OCI-LY7 (cell line): ENCODE results near the gene TTI1. TPM values are rescaled to one million over a fixed set of nuclear protein-coding genes. Genes with fewer than 3 reads are reported as not detected.

ENCODE experiments used
- BruUV-seq: library from RNA; stranded (reverse); fragments of 400-500 nt; replicated peaks from 2 replicates; lab custom pipeline; 2021; lab: Mats Ljungman, UMichigan
- CTCF ChIA-PET: fragments of 300-600 bp; sonication (Branson Sonifier 250); formaldehyde crosslinking; loops from one replicate; lab custom pipeline; 2022; ENCODE audit warnings: antibody characterized with exemption; ENCODE audit not compliant: unreplicated experiment; lab: Charles Lee
- POLR2A ChIA-PET: fragments of 300-600 bp; sonication (Branson Sonifier 250); formaldehyde crosslinking; loops from one replicate; lab custom pipeline; 2022; ENCODE audit warnings: antibody characterized with exemption; lab: Charles Lee
- DNase-seq: peaks from one replicate; pipeline ENCODE4 v3.0.0-alpha.2; 2015; ENCODE audit warnings: low spot score
- H2AFZ ChIP-seq: fragments of 200-600 bp; sonication (generic), shearing (Covaris generic); 2 replicates; pipeline ENCODE4 v1.6.1; 2014; ENCODE audit warnings: mild to moderate bottlenecking, antibody characterized with exemption, low read length, moderate library complexity
- H3K27ac ChIP-seq: fragments of 200-600 bp; sonication (generic); 2 replicates; pipeline ENCODE4 v1.5.1; 2014; ENCODE audit warnings: mixed run types, low read depth, mild to moderate bottlenecking, moderate library complexity, low read length, inconsistent platforms; ENCODE audit not compliant: poor library complexity, severe bottlenecking
- H3K36me3 ChIP-seq: fragments of 200-600 bp; sonication (generic); 2 replicates; pipeline ENCODE4 v1.6.1; 2014; ENCODE audit warnings: mild to moderate bottlenecking, antibody characterized with exemption, low read length, moderate library complexity, mixed read lengths; ENCODE audit not compliant: insufficient read depth
- H3K4me1 ChIP-seq: fragments of 200-600 bp; sonication (generic); 2 replicates; pipeline ENCODE4 v1.5.1; 2014; ENCODE audit warnings: mild to moderate bottlenecking, low read length; ENCODE audit not compliant: insufficient read depth, poor library complexity, severe bottlenecking
- H3K4me2 ChIP-seq: fragments of 200-600 bp; sonication (generic); 2 replicates; pipeline ENCODE4 v1.6.1; 2014; ENCODE audit warnings: mild to moderate bottlenecking, low read length
- H3K4me3 ChIP-seq: fragments of 200-600 bp; sonication (generic); 2 replicates; pipeline ENCODE4 v1.5.1; 2014; ENCODE audit warnings: mild to moderate bottlenecking, low read depth, low read length; ENCODE audit not compliant: poor library complexity, severe bottlenecking
- H3K79me2 ChIP-seq: fragments of 200-600 bp; sonication (generic); 2 replicates; pipeline ENCODE4 v1.6.1; 2016; ENCODE audit warnings: low read depth, mild to moderate bottlenecking, low read length, moderate library complexity, mixed read lengths; ENCODE audit not compliant: insufficient read depth
- H3K9me2 ChIP-seq: fragments of 200-600 bp; sonication (generic); 2 replicates; pipeline ENCODE4 v1.6.1; 2016; ENCODE audit warnings: mild to moderate bottlenecking, low read length, mixed read lengths; ENCODE audit not compliant: insufficient read depth
- H3K9me3 ChIP-seq: fragments of 200-600 bp; sonication (generic); 2 replicates; pipeline ENCODE4 v1.6.1; 2014; ENCODE audit warnings: mild to moderate bottlenecking, mixed run types, low read length, mixed read lengths
- H4K20me1 ChIP-seq: fragments of 200-600 bp; sonication (generic); 2 replicates; pipeline ENCODE4 v1.6.1; 2014; ENCODE audit warnings: mild to moderate bottlenecking, antibody characterized with exemption, low read length, moderate library complexity, mixed read lengths; ENCODE audit not compliant: insufficient read depth
- CTCF ChIP-seq: fragments of 200-600 bp; sonication (generic); conservative IDR thresholded peaks from 2 replicates; pipeline ENCODE4 v1.5.1; 2014; ENCODE audit warnings: mild to moderate bottlenecking, antibody characterized with exemption, low read length, moderate library complexity, mixed read lengths
- EZH2phosphoT487 ChIP-seq: fragments of 200-600 bp; sonication (generic); IDR thresholded peaks from 2 replicates; pipeline ENCODE4 v1.6.1; 2018; ENCODE audit warnings: low read depth, borderline replicate concordance, mild to moderate bottlenecking, mixed run types, antibody characterized with exemption, low read length, moderate library complexity, mixed read lengths
- intact Hi-C: fragments of 100-400 bp; cut with micrococcal nuclease; formaldehyde crosslinking; loops from one replicate; pipeline ENCODE4 v1.10.0; 2022; ENCODE audit not compliant: unreplicated experiment
- total RNA-seq, 2 experiments: library from RNA; depleted of rRNA in 1 of 2; stranded (reverse); fragments of >200 nt in 1 of 2; shearing (Covaris generic) in 1 of 2; gene quantifications; 2 replicates each; pipeline ENCODE4 v1.2.3, GENCODE V29; 2014 to 2022

Gene TTI1
- total RNA-seq, 2 experiments from 2014 or later, result 22.4 to 28.7 TPM

- intact Hi-C loops, result no loop called here
- no peak overlapping the region for H2AFZ ChIP-seq
- peaks cover 27% of the 10 kb centered on the region; the same call in 1 of the 2 replicates for H3K36me3 ChIP-seq
- TF ChIP-seq EZH2phosphoT487, result no peak
- no peak for TF ChIP-seq CTCF
- BruUV-seq, result no TSS peak
- H3K4me1 ChIP-seq, result no peaks in the 10 kb centered on the region
- no peaks in the 10 kb centered on the region for H3K9me2 ChIP-seq
- H3K9me3 ChIP-seq, result no peaks in the 10 kb centered on the region
- POLR2A ChIA-PET, result interaction anchor here (0.6 kb wide), 1 partner anchor 223 kb away, joined by 3 read pairs; no protein-coding TSS in a partner anchor
- no peaks in the 10 kb centered on the region for H4K20me1 ChIP-seq
- H3K4me2 ChIP-seq, result no peak overlapping the region
- CTCF ChIA-PET, result no interaction called here
- no peak overlapping the region for H3K27ac ChIP-seq
- no peaks in the 10 kb centered on the region for H3K79me2 ChIP-seq
- no peak overlapping the region for H3K4me3 ChIP-seq
- DNase-seq, result no peak
These were observed 49.1 kb downstream of the TTI1 start for GRCh38 chr20:37984018-37984785.

GRCh38 chr20:37983286-37983685, 50.0 kb downstream of the TTI1 start:
- no peak overlapping the region for H3K27ac ChIP-seq
- H3K79me2 ChIP-seq, result no peaks in the 10 kb centered on the region
- H3K4me3 ChIP-seq, result no peak overlapping the region
- no peaks in the 10 kb centered on the region for H3K9me2 ChIP-seq
- H3K36me3 ChIP-seq, result peaks cover 18% of the 10 kb centered on the region; the same call in 1 of the 2 replicates
- no TSS peak for BruUV-seq
- H2AFZ ChIP-seq, result no peak overlapping the region
- intact Hi-C loops, result no loop called here
- ChIA-PET POLR2A (interaction anchor here (0.6 to 0.7 kb wide), 2 partner anchors 224 to 528 kb away, joined by 3 read pairs; no protein-coding TSS in a partner anchor), CTCF (no interaction called here)
- H4K20me1 ChIP-seq, result no peaks in the 10 kb centered on the region
- no peak overlapping the region for H3K4me2 ChIP-seq
- DNase-seq, result no peak
- TF ChIP-seq EZH2phosphoT487 (no peak), CTCF (no peak)
- H3K9me3 ChIP-seq, result no peaks in the 10 kb centered on the region
- H3K4me1 ChIP-seq, result no peaks in the 10 kb centered on the region

- intact Hi-C loops, result no loop called here
- Histone ChIP-seq H3K79me2 (no peaks in the 10 kb centered on the region), H2AFZ (no peak overlapping the region), H3K4me3 (no peak overlapping the region), H3K36me3 (peaks cover 7% of the 10 kb centered on the region; the same call in 1 of the 2 replicates), H3K9me3 (no peaks in the 10 kb centered on the region), H3K4me2 (no peak overlapping the region), H3K9me2 (no peaks in the 10 kb centered on the region), H4K20me1 (no peaks in the 10 kb centered on the region), H3K4me1 (no peaks in the 10 kb centered on the region), H3K27ac (no peak overlapping the region)
- DNase-seq, result no peak
- TF ChIP-seq EZH2phosphoT487 (no peak), CTCF (no peak)
- CTCF ChIA-PET, result no interaction called here
- no TSS peak for BruUV-seq
- POLR2A ChIA-PET, result no interaction called here
These were observed 51.7 kb downstream of the TTI1 start for GRCh38 chr20:37981568-37981967.
